ENCODE results near the gene LRRC74B. TPM values are rescaled to one million over a fixed set of nuclear protein-coding genes. Genes with fewer than 3 reads are reported as not detected.

LRRC74B gene, protein sequence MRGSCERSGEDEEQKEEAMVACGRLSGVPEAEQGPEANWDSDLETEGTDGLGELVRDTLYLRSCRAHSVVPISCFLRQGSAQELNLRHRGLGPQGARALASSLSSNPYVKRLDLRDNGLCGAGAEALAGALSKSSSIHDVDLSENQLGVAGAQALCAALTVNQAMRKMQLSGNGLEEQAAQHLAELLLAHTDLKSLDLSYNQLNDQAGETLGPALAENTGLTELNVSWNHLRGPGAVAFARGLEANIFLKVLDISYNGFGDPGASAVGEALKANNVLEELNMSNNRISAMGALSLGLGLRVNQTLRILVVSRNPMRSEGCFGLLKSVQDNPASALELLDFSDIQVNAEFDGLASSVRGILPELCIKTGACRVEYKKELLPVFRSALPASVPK
- total RNA-seq, result not detected

DNA sequence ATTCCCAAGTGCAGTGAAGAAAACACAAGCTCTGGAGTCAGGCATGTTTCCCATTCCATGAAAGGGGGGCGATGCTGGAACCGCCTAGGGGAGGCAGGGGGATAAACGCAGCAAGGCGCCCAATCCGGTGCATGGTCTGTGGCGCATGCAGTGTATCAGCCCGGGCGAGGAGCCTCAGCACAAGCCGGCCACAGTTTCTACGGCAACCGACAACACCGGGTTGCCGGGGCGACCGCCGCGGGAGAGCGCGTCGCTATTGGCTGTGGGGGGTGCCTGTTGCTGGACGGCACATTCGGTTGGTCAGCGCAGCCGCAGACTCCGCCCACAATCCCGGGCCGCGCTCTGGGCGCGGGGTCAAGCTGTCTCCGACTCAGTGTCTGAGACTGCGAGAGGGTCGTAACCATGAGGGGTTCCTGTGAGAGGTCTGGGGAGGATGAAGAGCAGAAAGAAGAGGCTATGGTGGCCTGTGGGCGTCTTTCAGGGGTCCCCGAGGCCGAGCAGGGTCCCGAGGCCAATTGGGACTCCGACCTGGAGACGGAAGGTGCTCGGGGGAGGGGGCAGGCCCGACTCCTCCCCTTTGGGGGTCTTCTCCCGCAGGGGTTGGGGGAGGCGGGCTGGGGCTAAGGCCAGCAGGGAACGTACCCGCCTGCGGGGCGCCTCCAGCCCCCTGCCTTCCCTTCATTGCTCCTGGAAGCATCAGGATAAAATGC is at the start of gene LRRC74B:
LRRC74B (plus strand) TSS at position 362 of the 710 bp plus-strand sequence; CDS start at position 403, 41 bp downstream.
- TF ChIP-seq POLR2A (IDR thresholded peaks at IDR 0.05) (no peak), POLR2AphosphoS5 (IDR thresholded peaks at IDR 0.05) (no peak), EP300 (IDR thresholded peaks at IDR 0.05) (no peak)
- TF ChIP-seq, protein P1, sequence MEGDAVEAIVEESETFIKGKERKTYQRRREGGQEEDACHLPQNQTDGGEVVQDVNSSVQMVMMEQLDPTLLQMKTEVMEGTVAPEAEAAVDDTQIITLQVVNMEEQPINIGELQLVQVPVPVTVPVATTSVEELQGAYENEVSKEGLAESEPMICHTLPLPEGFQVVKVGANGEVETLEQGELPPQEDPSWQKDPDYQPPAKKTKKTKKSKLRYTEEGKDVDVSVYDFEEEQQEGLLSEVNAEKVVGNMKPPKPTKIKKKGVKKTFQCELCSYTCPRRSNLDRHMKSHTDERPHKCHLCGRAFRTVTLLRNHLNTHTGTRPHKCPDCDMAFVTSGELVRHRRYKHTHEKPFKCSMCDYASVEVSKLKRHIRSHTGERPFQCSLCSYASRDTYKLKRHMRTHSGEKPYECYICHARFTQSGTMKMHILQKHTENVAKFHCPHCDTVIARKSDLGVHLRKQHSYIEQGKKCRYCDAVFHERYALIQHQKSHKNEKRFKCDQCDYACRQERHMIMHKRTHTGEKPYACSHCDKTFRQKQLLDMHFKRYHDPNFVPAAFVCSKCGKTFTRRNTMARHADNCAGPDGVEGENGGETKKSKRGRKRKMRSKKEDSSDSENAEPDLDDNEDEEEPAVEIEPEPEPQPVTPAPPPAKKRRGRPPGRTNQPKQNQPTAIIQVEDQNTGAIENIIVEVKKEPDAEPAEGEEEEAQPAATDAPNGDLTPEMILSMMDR (IDR thresholded peaks at IDR 0.05), result no peak
- WGBS, result under 1% methylated on average over 32 of the region's 47 CpGs
- H3K27ac ChIP-seq, result no peak within 1 kb of the TSS
- peak; percentile 89 to 93 for DNase-seq (ENCODE audit: low spot score in 2 of 2)
- H3K27me3 ChIP-seq, result no peaks in the 10 kb centered on the region
- H3K36me3 ChIP-seq, result no peaks in the 10 kb centered on the region
- peak within 1 kb of the TSS; percentile 41 for H3K4me3 ChIP-seq
- H3K9me3 ChIP-seq, result no peaks in the 10 kb centered on the region
- H3K4me1 ChIP-seq, result peaks cover 21% of the 10 kb centered on the region

DNA sequence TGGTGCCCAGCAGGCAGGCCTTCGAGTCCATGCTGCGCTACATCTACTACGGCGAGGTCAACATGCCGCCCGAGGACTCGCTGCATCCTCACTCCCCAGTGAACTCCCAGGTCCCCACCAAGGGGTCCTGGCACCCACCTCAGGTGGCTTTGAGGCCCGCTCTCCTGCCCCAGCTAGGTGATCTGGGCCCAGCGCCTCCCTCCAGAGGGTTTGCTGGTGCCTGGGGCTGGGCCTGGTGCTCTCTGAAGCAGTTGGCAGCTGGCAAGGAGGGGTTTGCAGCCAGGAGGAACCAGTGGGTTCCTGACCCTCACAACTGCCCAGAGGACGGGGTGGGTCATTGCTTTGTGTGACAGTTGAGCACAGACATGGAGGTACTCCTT is 49.7 kb upstream of the LRRC74B start:
- H3K27me3 ChIP-seq, result no peaks in the 10 kb centered on the region
- no peak overlapping the region for H3K27ac ChIP-seq
- H3K36me3 ChIP-seq, result peaks cover 88% of the 10 kb centered on the region
- H3K4me3 ChIP-seq, result no peak overlapping the region
- H3K4me1 ChIP-seq, result peaks cover 17% of the 10 kb centered on the region
- TF ChIP-seq EP300 (IDR thresholded peaks at IDR 0.05) (no peak), POLR2A (IDR thresholded peaks at IDR 0.05) (no peak), POLR2AphosphoS5 (IDR thresholded peaks at IDR 0.05) (no peak)
- TF ChIP-seq, protein P1 (IDR thresholded peaks at IDR 0.05), result no peak
- no peaks in the 10 kb centered on the region for H3K9me3 ChIP-seq
- WGBS, result 93% methylated on average over 3 of the region's 10 CpGs
- no peak for DNase-seq (ENCODE audit: low spot score in 2 of 2)

- no peak overlapping the region for H3K27ac ChIP-seq
- 92% methylated on average over 10 of the region's 27 CpGs for WGBS
- DNase-seq (ENCODE audit: low spot score in 2 of 2), result no peak
- no peaks in the 10 kb centered on the region for H3K9me3 ChIP-seq
- peaks cover 23% of the 10 kb centered on the region for H3K4me1 ChIP-seq
- H3K4me3 ChIP-seq, result no peak overlapping the region
- no peaks in the 10 kb centered on the region for H3K27me3 ChIP-seq
- H3K36me3 ChIP-seq, result peaks cover 80% of the 10 kb centered on the region
- TF ChIP-seq EP300 (IDR thresholded peaks at IDR 0.05) (no peak), POLR2A (IDR thresholded peaks at IDR 0.05) (no peak), POLR2AphosphoS5 (IDR thresholded peaks at IDR 0.05) (no peak)
- TF ChIP-seq, protein P1 (IDR thresholded peaks at IDR 0.05), result no peak
Measured at GRCh38 chr22:20996598-20997535, 48.9 kb upstream of the LRRC74B start.

- Histone ChIP-seq H3K36me3 (peaks cover 71% of the 10 kb centered on the region), H3K9me3 (no peaks in the 10 kb centered on the region), H3K27ac (no peak overlapping the region), H3K4me1 (peaks cover 24% of the 10 kb centered on the region), H3K27me3 (no peaks in the 10 kb centered on the region), H3K4me3 (no peak overlapping the region)
- TF ChIP-seq, protein P1 (IDR thresholded peaks at IDR 0.05), result no peak
- no peak for TF ChIP-seq EP300 (IDR thresholded peaks at IDR 0.05)
- no peak for TF ChIP-seq POLR2A (IDR thresholded peaks at IDR 0.05)
- TF ChIP-seq POLR2AphosphoS5 (IDR thresholded peaks at IDR 0.05), result no peak
- DNase-seq (ENCODE audit: low spot score in 2 of 2), result no peak
- WGBS, result 94% methylated on average over 3 of the region's 13 CpGs
Measured at GRCh38 chr22:20997536-20998257, 48.0 kb upstream of the LRRC74B start.

Measured in suprapubic skin (tissue), 4 donors.